Bronchial epithelial cell (primary cell): ENCODE results near the gene OR2Y1. TPM values are rescaled to one million over a fixed set of nuclear protein-coding genes. Genes with fewer than 3 reads are reported as not detected.

Experiments
- DNase-seq: peaks from one replicate; pipeline ENCODE4 v3.0.0-alpha.2; 2010; ENCODE audit warnings: low read depth
- FAIRE-seq: peaks from 2 replicates; lab custom pipeline; 2011; peaks lifted over from hg19 to GRCh38; lab: Jason Lieb, UNC
- H3K27me3 ChIP-seq: 2 replicates; pipeline ENCODE4 v1.5.1; 2011; ENCODE audit warnings: low read length; ENCODE audit not compliant: control insufficient read depth, insufficient read depth
- H3K36me3 ChIP-seq: 2 replicates; pipeline ENCODE4 v1.5.1; 2011; ENCODE audit warnings: low read length; ENCODE audit not compliant: control insufficient read depth, insufficient read depth
- H3K4me3 ChIP-seq: 2 replicates; pipeline ENCODE4 v1.5.1; 2011; ENCODE audit warnings: mild to moderate bottlenecking, low read depth, low read length, control low read depth
- CTCF ChIP-seq: IDR thresholded peaks from 2 replicates; pipeline ENCODE4 v1.5.1; 2011; ENCODE audit warnings: mild to moderate bottlenecking, moderate library complexity, low read length, control low read depth, inconsistent platforms; ENCODE audit not compliant: insufficient read depth, severe bottlenecking
- total RNA-seq: library from RNA; depleted of rRNA; stranded (reverse); fragments of >200 nt; gene quantifications from 2 replicates; pipeline ENCODE4 v1.2.1, GENCODE V29; 2014

The OR2Y1 gene
- total RNA-seq, 1 donor from 2014 or later = not detected

DNA sequence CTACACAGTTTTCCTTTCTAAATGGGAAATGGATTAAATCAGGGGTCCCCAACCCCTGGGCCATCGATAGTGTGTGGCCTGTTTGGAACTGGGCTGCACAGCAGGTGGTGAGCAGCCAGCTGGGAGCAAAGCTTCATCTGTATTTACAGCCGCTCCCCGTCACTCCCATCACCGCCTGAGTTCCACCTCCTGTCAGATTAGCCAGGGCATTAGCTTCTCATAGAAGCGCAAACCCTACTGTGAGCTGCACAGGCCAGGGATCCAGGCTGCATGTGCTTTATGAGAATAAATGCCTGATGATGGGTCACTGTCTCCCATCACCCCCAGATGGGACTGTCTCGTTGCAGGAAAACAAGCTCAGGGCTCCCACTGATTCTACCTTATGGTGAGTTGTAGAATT lies 49.3 kb downstream of the OR2Y1 start:
- H3K36me3 ChIP-seq = no peaks in the 10 kb centered on the region
- FAIRE-seq (no peak), DNase-seq (no peak)
- no peaks in the 10 kb centered on the region for H3K27me3 ChIP-seq
- TF ChIP-seq CTCF = no peak
- H3K4me3 ChIP-seq = no peak overlapping the region

GRCh38 chr5:180689775-180690174 lies 50.1 kb downstream of the OR2Y1 start:
- no peak overlapping the region for H3K4me3 ChIP-seq
- no peak for DNase-seq
- no peak for FAIRE-seq
- no peak for TF ChIP-seq CTCF
- H3K36me3 ChIP-seq = no peaks in the 10 kb centered on the region
- no peaks in the 10 kb centered on the region for H3K27me3 ChIP-seq

Other genes starting within 250 kb of the OR2Y1 start
- 26.6 and 32.0 TPM in 2 replicates for gene CNOT6, start 245.7 kb downstream of the OR2Y1 start, total RNA-seq
- not detected in 2 replicates for gene SCGB3A1, start 148.6 kb downstream of the OR2Y1 start, total RNA-seq
- gene FLT4, start 90.5 kb downstream of the OR2Y1 start, total RNA-seq = under 0.01 TPM in 1 of 2 replicates, not detected in the other
- gene MGAT1, start 62.7 kb upstream of the OR2Y1 start, total RNA-seq = 62.1 and 78.2 TPM in 2 replicates
- gene ZFP62, start 121.2 kb upstream of the OR2Y1 start, total RNA-seq = 21.3 and 21.4 TPM in 2 replicates
- gene BTNL8, start 159.1 kb upstream of the OR2Y1 start, total RNA-seq = not detected in 2 replicates
- gene BTNL3, start 248.8 kb upstream of the OR2Y1 start, total RNA-seq = not detected in 2 replicates